NOMO-1 (cell line): ENCODE measurements around the gene SALL1.

ENCODE experiments used
- DNase-seq, 2 experiments: peaks; one replicate each; lab custom pipeline; 2025; ENCODE audit not compliant: unreplicated experiment in 2 of 2; lab: John Stamatoyannopoulos, UW

Gene SALL1

GRCh38 chr16:51150888-51151320, at the start of gene SALL1:
Gene SALL1, minus strand, starts transcription at chr16:51151270. Its CDS starts 29 bp downstream, at chr16:51151241.
- no peak for DNase-seq

DNA sequence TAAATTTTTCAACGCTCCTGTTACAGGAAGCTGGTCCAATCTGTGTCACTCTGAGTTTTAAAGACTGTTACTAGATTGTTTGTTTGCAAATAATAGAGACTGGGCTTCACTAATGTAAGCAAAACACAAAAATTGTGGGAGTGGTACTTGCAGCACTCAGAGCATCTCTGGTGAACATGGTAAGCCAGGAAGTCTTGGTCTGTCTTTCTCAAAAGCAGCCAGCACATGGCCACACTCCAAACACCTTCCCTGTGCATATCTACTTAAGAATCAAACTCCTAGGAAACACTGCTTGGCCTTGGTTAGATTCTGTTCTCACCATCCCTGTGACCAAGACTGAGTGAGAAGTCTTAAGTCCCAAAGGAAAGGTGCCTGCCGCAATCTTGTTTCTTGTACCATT, 49.7 kb upstream of the SALL1 start:
- DNase-seq = no peak

DNA sequence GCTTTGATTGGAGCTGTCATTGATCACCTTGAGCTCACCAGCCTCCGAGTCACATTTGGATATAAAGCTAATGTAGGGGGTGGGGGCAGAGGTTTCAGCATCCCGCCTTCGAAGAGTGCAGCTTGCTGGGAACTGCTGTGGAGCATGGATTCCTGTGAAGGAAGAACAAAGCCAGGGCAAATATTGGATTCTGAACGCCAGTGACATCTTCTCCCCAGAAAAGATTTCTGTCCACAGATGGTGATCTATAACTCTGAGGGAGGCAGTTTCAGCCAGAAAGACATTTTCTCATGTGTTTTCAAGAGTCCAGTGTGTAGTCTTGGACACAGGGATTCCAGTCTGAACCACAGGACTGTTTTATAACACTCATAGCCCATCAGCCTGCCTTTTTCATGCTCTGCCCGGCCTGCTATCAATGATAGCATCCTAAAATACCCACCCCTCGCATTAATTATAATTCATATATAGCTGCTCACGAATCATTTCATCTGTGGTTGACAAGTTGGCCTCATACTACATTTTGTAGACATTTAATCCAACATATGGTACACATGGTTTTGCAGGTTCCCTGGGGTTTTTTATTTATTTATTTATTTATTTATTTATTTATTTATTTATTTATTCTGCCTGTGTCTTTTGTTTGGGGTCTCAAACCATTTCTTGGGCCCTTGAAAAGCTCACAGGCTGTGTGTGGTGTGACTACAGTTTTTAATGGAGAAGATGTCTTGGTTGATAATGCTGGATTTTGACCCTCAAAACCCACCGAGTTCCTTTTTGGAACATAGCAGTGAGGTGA, 47.1 kb upstream of the SALL1 start:
- no peak for DNase-seq

GRCh38 chr16:51193879-51194278, 42.8 kb upstream of the SALL1 start:
- DNase-seq = no peak

- DNase-seq = no peak
These were observed 33.8 kb upstream of the SALL1 start for GRCh38 chr16:51184702-51185433.

DNA sequence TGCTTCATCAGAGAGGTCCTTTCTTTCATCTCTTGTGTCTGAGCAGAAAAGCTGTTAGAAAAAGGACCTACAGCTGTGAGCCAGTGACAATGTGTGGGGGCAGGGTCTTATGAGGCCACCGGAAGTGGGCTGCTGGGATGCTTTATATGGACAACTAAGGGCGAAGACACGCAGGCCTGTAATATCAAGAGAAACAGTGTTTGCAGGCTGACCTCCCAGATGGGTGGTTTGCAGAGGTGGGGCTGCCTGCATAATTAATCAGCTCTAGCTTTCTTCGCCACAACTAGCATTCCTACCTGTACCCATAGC, 30.4 kb upstream of the SALL1 start:
- no peak for DNase-seq

DNA sequence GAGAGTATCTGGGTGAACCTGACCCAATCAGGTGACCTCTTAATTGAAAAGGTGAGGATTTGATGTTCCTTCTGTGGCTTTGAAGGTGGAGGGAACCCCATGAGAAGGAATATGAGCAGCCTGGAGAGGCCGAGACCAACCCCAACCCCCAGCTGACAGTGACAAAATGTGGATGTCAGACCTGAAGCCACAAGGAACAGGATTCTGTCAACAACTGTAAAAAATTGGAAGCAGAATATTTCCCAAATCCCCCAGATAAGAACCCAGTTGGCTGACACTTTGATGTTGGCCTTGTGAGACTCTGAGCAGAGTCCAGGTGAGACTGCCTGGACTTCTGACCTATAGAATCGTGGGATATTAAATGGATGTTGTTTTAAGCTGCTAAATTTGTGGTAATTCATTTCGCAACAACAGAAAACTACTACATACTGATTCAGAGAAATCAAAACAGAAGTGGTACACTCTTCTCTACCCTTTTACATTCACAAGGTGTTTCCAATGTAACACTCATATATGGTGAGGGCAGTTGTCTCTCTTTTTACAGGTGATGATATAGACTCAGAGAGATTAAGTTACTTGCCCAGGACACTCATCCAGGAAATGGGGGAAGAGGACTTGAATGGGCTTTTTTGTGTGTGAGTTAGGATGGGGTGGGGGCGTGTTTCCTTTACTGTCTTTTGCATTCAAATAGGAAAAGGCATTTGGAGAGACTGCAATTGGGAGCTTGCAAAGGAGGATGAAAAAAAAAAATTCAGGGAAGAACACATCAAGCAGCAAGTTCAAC, 29.8 kb upstream of the SALL1 start:
- DNase-seq = no peak

DNA sequence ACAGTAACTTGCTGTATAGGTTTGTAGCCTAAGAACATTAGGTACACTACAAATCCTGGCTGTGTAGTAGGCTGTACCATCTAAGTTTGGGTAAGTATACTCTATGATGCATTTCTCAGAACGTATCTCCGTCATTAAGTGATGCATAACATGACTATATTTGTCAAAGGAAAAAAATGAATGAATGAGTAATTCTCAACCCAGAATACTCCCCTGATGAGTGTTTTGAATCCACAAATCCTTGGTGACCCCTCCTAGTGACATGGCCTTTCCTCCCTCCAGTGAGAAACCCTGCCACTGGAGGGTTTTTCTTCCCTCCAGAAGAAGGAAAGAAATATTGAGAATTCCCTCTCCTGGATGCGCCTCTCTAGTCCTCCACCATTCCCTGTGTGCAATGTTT, 24.0 kb upstream of the SALL1 start:
- no peak for DNase-seq

- no peak for DNase-seq
These were observed 21.3 kb upstream of the SALL1 start for GRCh38 chr16:51172368-51172767.

DNA sequence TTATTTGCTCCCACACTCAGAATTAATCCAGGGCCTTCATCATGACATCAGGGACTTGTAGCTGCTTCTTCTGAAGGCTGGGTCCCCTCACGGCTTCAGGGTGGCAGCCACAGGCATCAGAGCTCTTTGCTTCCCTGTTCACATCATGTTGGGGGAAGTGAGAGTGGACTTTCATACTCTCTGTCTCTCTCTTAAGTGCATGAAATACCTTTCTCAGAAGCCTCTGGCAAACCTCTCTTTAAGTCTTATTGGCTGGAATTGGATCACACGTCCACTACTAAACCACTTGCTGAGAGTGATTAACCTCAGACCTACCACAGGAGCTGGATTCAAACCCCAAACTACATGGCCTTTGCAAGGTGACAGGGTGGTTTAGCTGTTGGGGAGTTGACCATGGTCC, 17.7 kb upstream of the SALL1 start:
- DNase-seq = no peak

- no peak for DNase-seq
These were observed 16.3 kb upstream of the SALL1 start for GRCh38 chr16:51167170-51167895.

GRCh38 chr16:51166541-51166940, 15.5 kb upstream of the SALL1 start:
- DNase-seq = no peak

- DNase-seq = no peak
These were observed 15.0 kb upstream of the SALL1 start for GRCh38 chr16:51166091-51166490.

DNA sequence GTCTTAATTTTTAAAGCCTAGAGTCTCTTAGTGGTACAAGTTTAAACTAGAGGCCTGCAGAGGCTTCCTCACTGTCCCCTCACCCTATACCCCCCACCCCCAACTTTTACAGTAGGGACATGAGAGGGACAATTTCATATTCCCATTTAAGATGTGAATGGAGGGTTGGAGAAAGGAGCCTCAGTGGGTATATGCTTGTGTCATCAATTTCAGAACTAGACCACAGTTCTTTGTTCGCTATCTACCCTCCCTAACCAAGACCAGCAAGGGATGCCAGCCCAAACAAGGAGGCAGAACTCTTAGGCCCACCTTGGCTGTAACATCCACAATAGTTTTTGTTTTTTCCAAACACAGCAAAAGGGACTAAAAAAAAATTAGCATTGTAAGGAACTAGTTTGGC, 14.0 kb upstream of the SALL1 start:
- DNase-seq = no peak

DNA sequence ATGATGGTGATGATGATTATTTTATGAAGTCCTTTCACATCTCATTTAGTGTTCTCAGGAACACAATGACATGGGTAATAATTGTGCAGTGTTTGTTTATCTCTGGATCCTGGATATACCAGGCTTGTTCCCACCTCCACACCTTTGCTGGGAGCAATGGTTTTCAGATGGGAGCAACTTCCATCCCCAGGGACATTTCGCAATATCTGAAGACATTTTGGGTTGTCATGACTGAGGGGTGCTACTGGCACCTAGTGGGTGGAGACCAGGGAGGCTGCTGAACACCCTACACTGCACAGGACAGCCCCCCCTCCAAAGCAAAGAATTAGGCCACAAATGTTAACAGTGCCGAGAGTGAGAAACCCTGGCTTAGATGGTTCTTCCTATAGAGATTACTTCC, 13.5 kb upstream of the SALL1 start:
- DNase-seq = no peak

DNA sequence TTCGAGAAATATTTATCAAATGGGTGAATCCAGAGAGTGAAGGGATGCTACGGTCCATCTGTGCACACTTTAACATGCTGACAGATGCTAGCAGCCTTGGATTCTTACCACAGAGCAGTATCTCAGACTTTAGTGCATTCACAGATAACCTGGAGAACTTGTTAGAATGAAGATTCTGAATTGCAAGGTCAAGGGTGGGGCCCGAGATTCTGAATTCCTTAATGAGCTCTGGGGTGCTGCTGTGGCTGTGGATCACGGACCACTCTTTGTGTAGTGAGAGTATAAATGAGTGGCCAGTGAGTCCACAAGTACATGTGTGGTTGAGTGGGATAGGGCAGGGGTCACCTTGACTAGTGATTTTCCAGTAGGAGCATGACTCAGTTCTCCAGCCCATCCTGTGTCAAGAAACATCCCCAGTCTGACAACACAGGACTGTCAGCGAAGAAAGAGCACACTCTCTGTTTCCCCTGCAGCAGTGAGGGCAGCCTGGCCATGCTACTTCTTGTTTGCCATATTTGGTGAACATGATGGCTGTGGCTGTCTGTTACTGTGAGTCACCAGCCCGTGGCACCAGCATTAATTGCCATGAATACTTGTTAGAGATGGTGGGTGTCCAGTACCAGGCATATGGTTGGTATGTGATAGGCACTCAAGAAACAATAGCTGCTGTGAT, 13.0 kb upstream of the SALL1 start:
- DNase-seq = no peak

GRCh38 chr16:51163366-51163765, 12.3 kb upstream of the SALL1 start:
- DNase-seq = no peak

GRCh38 chr16:51161440-51162195, 10.5 kb upstream of the SALL1 start:
- DNase-seq = no peak

GRCh38 chr16:51159865-51160264, 8.8 kb upstream of the SALL1 start:
- no peak for DNase-seq

DNA sequence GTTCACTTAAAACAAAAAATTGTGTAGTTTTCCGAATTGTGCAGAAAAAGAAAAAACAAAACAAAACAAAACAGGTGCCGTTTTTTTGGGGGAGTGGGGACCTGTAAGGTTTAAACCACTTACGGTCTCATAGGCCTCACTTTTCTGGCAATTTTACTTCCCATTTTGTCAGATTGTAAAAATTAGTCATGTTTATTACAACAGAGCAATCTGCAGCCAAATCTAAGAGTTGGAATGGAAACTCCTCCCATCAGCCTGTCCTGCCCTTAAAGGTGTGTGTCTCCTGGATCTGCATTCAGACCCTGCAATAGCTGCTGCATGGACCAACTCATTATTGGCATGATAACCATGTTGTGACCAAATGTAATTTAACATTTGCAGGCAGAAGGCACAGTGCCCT, 8.2 kb upstream of the SALL1 start:
- DNase-seq = peak; percentile 1 to 4
